ENCODE results near the gene HCFC1R1. TPM values are rescaled to one million over a fixed set of nuclear protein-coding genes. Genes with fewer than 3 reads are reported as not detected.

HCFC1R1 gene
- total RNA-seq, 1 donor from 2014 or later = 48.5 TPM

GRCh38 chr16:3051494-3051893, 27.8 kb upstream of the HCFC1R1 start:
- no peak overlapping the region for H3K4me3 ChIP-seq
- no peak for DNase-seq
- H3K27me3 ChIP-seq (ENCODE audit: low read depth) = peaks cover 43% of the 10 kb centered on the region
- H3K9me3 ChIP-seq (replicated peaks) = no peaks in the 10 kb centered on the region
- intact Hi-C loops (cut with micrococcal nuclease) = loop anchor here (10.0 kb wide), 1 partner anchor 73 kb away; no protein-coding TSS in a partner anchor
- H3K4me1 ChIP-seq = peaks cover 6% of the 10 kb centered on the region
- H3K27ac ChIP-seq (replicated peaks) = no peak overlapping the region
- no peaks in the 10 kb centered on the region for H3K36me3 ChIP-seq
- no peak for TF ChIP-seq CTCF (IDR thresholded peaks at IDR 0.05; ENCODE audit: borderline replicate concordance)

- no peaks in the 10 kb centered on the region for H3K9me3 ChIP-seq (replicated peaks)
- H3K4me3 ChIP-seq = no peak overlapping the region
- H3K4me1 ChIP-seq = peaks cover 11% of the 10 kb centered on the region
- intact Hi-C loops (cut with micrococcal nuclease) = loop anchor here (10.0 kb wide), 1 partner anchor 74 kb away; no protein-coding TSS in a partner anchor
- H3K27me3 ChIP-seq (ENCODE audit: low read depth) = peaks cover 47% of the 10 kb centered on the region
- H3K36me3 ChIP-seq = no peaks in the 10 kb centered on the region
- TF ChIP-seq CTCF (IDR thresholded peaks at IDR 0.05; ENCODE audit: borderline replicate concordance) = no peak
- H3K27ac ChIP-seq (replicated peaks) = no peak overlapping the region
- no peak for DNase-seq
Observed at GRCh38 chr16:3051009-3051408, 27.3 kb upstream of the HCFC1R1 start.

- peaks cover 53% of the 10 kb centered on the region for H3K27me3 ChIP-seq (ENCODE audit: low read depth)
- no peak for TF ChIP-seq CTCF (IDR thresholded peaks at IDR 0.05; ENCODE audit: borderline replicate concordance)
- no peaks in the 10 kb centered on the region for H3K36me3 ChIP-seq
- H3K4me1 ChIP-seq = peaks cover 16% of the 10 kb centered on the region
- no peak overlapping the region for H3K27ac ChIP-seq (replicated peaks)
- intact Hi-C loops (cut with micrococcal nuclease) = loop anchor here (10.0 kb wide), 1 partner anchor 74 kb away; no protein-coding TSS in a partner anchor
- no peaks in the 10 kb centered on the region for H3K9me3 ChIP-seq (replicated peaks)
- no peak for DNase-seq
- no peak overlapping the region for H3K4me3 ChIP-seq
Observed at GRCh38 chr16:3050487-3050886, 26.7 kb upstream of the HCFC1R1 start.

GRCh38 chr16:3049921-3050481, 26.3 kb upstream of the HCFC1R1 start:
- Histone ChIP-seq H3K27ac (replicated peaks) (no peak overlapping the region), H3K4me1 (peaks cover 21% of the 10 kb centered on the region), H3K27me3 (ENCODE audit: low read depth) (peaks cover 58% of the 10 kb centered on the region), H3K36me3 (no peaks in the 10 kb centered on the region), H3K4me3 (no peak overlapping the region), H3K9me3 (replicated peaks) (no peaks in the 10 kb centered on the region)
- intact Hi-C loops (cut with micrococcal nuclease) = loop anchor here (10.0 kb wide), 1 partner anchor 75 kb away; no protein-coding TSS in a partner anchor
- no peak for TF ChIP-seq CTCF (IDR thresholded peaks at IDR 0.05; ENCODE audit: borderline replicate concordance)
- DNase-seq = no peak

- no peak for DNase-seq
Observed at GRCh38 chr16:3047387-3047720, 23.6 kb upstream of the HCFC1R1 start.

More at GRCh38 chr16:3047387-3047720, 23.6 kb upstream of the HCFC1R1 start:
- no peaks in the 10 kb centered on the region for H3K36me3 ChIP-seq
- intact Hi-C loops (cut with micrococcal nuclease) = no loop called here
- H3K4me3 ChIP-seq = no peak overlapping the region
- H3K9me3 ChIP-seq (replicated peaks) = no peaks in the 10 kb centered on the region
- H3K27me3 ChIP-seq (ENCODE audit: low read depth) = peaks cover 84% of the 10 kb centered on the region
- peaks cover 22% of the 10 kb centered on the region for H3K4me1 ChIP-seq
- no peak overlapping the region for H3K27ac ChIP-seq (replicated peaks)
- no peak for TF ChIP-seq CTCF (IDR thresholded peaks at IDR 0.05; ENCODE audit: borderline replicate concordance)

Data from left ventricle myocardium inferior (tissue), 1 donor.